Coronary artery (tissue), 2 donors: Measurements from ENCODE around the gene H2BW1.
"Not testable (repeated sequence)": the region's sequence is repeated elsewhere in the genome, so short reads cannot be mapped to it uniquely, and the experiment has no call there.

Source experiments
- DNase-seq: peaks from one replicate; pipeline ENCODE4 v3.0.0-alpha.2; 2017; ENCODE audit warnings: low spot score
- H3K27ac ChIP-seq, 2 donors: fragments of 200-600 bp; sonication (generic); one replicate each; pipeline ENCODE4 v1.5.1; 2016 to 2019
- H3K4me3 ChIP-seq: fragments of 200-600 bp; sonication (generic); 2 replicates; pipeline ENCODE4 v1.5.1; 2016; ENCODE audit warnings: mild to moderate bottlenecking, moderate library complexity
- CTCF ChIP-seq: fragments of 200-600 bp; sonication (generic); IDR thresholded peaks from one replicate; pipeline ENCODE4 v1.5.1; 2019; ENCODE audit warnings: antibody characterized with exemption

H2BW1 gene, protein sequence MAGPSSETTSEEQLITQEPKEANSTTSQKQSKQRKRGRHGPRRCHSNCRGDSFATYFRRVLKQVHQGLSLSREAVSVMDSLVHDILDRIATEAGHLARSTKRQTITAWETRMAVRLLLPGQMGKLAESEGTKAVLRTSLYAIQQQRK

GRCh38 chrX:104013606-104014005, at the start of gene H2BW1:
H2BW1 (minus strand) TSS chrX:104013708; CDS start chrX:104013576, 132 bp downstream.
- Histone ChIP-seq H3K4me3 (no peak within 1 kb of the TSS), H3K27ac (no peak within 1 kb of the TSS)
- no peak for TF ChIP-seq CTCF
- no peak for DNase-seq

DNA sequence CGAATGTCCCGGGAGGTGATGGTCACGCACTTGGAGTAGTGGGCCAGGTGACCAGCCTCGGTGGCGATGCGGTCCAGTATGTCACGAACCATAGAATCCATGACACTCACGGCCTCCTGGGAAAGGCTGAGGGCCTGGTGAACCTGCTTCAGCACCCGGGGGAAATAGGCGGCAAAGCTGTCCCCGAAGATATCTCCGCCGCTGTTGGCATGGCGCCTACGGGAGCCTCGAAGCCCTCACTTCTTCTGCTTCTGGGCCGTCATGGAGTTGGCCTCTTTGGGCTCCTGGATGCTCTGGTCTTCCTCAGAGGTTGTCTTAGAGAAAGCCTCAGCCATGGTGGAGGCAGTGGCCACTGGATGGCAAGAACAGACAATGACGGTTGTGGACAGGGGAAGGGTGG, 49.1 kb upstream of the H2BW1 start:
- not testable (repeated sequence) for H3K4me3 ChIP-seq, H3K27ac ChIP-seq, DNase-seq

GRCh38 chrX:104054956-104055355, 41.4 kb upstream of the H2BW1 start:
- not testable (repeated sequence) for H3K27ac ChIP-seq, H3K4me3 ChIP-seq, DNase-seq

DNA sequence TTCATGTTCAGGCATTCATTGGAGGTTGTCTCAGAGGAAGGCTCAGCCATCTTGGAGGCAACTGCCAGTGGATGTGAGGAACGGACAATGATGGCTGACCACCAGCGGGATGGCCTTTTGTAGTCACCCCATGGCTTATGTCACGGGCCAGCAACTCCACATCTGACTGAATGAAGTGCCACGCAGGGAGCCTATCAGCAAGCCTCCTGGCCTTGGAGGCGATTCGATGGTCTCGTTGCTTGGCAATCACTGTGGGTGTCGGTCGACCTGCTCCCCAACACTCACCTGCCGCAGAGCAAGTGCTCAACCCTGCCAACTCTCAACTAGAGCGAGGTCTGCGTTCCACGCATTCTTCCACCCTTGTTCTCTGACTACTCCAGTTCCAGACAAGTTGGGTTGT, 33.7 kb upstream of the H2BW1 start:
- no peak for DNase-seq
- TF ChIP-seq CTCF: no peak
- no peak overlapping the region for H3K4me3 ChIP-seq

DNA sequence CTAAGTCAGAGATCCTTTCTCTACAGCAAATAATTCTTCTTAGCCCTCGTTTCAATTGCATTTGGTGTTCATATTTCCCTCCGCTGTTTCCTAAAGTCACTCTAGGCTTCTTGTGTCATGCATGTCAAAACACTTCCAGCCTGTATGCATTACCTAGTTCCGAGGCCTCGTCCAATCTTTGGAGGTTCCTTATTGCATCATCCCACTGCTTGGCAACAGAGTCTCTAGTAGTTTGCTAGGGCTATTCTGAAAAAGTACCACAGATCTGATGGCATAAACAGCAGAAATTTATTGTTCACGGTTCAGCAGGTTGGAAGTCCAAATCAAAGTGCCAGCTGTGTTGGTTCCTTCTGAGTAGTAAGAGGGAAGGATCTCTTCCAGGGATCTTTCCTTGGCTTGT, 32.1 kb upstream of the H2BW1 start:
- TF ChIP-seq CTCF: no peak
- H3K4me3 ChIP-seq: no peak overlapping the region
- H3K27ac ChIP-seq: no peak overlapping the region
- DNase-seq: no peak

More for the DNA sequence above, 33.7 kb upstream of the H2BW1 start:
- no peak overlapping the region for H3K27ac ChIP-seq

DNA sequence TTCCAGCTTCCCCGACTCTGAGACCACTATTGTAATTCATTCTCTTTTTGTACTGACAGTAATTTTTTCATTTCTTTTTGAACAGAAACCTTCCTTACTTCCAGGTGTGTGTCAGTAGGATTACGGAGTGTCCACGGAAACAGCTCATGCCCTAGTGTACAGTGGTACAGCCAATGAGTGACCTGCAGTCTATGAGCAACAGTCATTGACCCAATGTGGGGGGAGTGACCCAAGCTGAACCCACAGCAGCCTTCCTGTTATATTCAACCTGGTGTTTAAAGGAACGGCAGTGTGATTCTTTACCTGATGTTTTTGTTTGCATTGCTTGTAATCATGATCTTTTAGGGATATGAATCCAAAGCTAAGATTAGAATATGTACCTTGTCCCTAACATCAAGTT, 27.5 kb upstream of the H2BW1 start:
- H3K27ac ChIP-seq: no peak overlapping the region
- no peak for DNase-seq
- TF ChIP-seq CTCF: no peak
- H3K4me3 ChIP-seq: no peak overlapping the region

- DNase-seq: no peak
- no peak for TF ChIP-seq CTCF
- H3K4me3 ChIP-seq: no peak within 1 kb of the TSS
- no peak within 1 kb of the TSS for H3K27ac ChIP-seq
Observed at GRCh38 chrX:104039689-104040505, 26.4 kb upstream of the H2BW1 start, which contains the start of gene H2BW2. H2BW2 (plus strand) TSS chrX:104039956; CDS start chrX:104039995, 39 bp downstream.

- no peak overlapping the region for H3K27ac ChIP-seq
- DNase-seq: no peak
- H3K4me3 ChIP-seq: no peak overlapping the region
- TF ChIP-seq CTCF: no peak
Observed at GRCh38 chrX:104018126-104018525, 4.6 kb upstream of the H2BW1 start.

- H3K27ac ChIP-seq, DNase-seq, H3K4me3 ChIP-seq: not testable (repeated sequence)
Observed at GRCh38 chrX:104015576-104015975, 2.1 kb upstream of the H2BW1 start.
